Ishikawa (cell line): ENCODE measurements around the gene CD68.

Experiments
- CEBPB ChIP-seq: IDR thresholded peaks from 2 replicates; pipeline ENCODE4 v1.6.1; 2012
- CREB1 ChIP-seq: IDR thresholded peaks from 2 replicates; pipeline ENCODE4 v1.6.1; 2012; ENCODE audit warnings: low read depth
- EGR1 ChIP-seq: IDR thresholded peaks from 2 replicates; pipeline ENCODE4 v1.6.1; 2012
- EP300 ChIP-seq: IDR thresholded peaks from 2 replicates; pipeline ENCODE4 v1.6.1; 2012; ENCODE audit warnings: borderline replicate concordance
- FOXM1 ChIP-seq: IDR thresholded peaks from 2 replicates; pipeline ENCODE4 v1.6.1; 2012; ENCODE audit warnings: low read depth, borderline replicate concordance
- MAX ChIP-seq: IDR thresholded peaks from 2 replicates; pipeline ENCODE4 v1.6.1; 2012
- NFIC ChIP-seq: IDR thresholded peaks from 2 replicates; pipeline ENCODE4 v1.6.1; 2012
- RAD21 ChIP-seq: IDR thresholded peaks from 2 replicates; pipeline ENCODE4 v1.6.1; 2012; ENCODE audit warnings: low read depth
- REST ChIP-seq: IDR thresholded peaks from 2 replicates; pipeline ENCODE4 v1.6.1; 2012; ENCODE audit warnings: low read depth, mild to moderate bottlenecking
- TAF1 ChIP-seq: IDR thresholded peaks from 2 replicates; pipeline ENCODE4 v1.6.1; 2012; ENCODE audit warnings: low read depth, mild to moderate bottlenecking
- TCF12 ChIP-seq: IDR thresholded peaks from 2 replicates; pipeline ENCODE4 v1.6.1; 2012; ENCODE audit warnings: low read depth
- TEAD4 ChIP-seq: IDR thresholded peaks from 2 replicates; pipeline ENCODE4 v1.6.1; 2012
- USF1 ChIP-seq: IDR thresholded peaks from 2 replicates; pipeline ENCODE4 v1.6.1; 2012
- YY1 ChIP-seq: IDR thresholded peaks from 2 replicates; pipeline ENCODE4 v1.6.1; 2012; ENCODE audit warnings: low read depth
- ZBTB7A ChIP-seq: IDR thresholded peaks from 2 replicates; pipeline ENCODE4 v1.6.1; 2012; ENCODE audit warnings: low read depth

The CD68 gene

GRCh38 chr17:7589891-7590691 is 10.7 kb downstream of the CD68 start, which contains the start of gene SOX15:
Gene SOX15 (minus strand): TSS chr17:7590094. CDS start chr17:7589676, 418 bp downstream.
- TF ChIP-seq CREB1 (no peak), NFIC (no peak), USF1 (no peak), TEAD4 (no peak), TAF1 (no peak), REST (no peak), RAD21 (no peak), EGR1 (no peak), TCF12 (no peak), FOXM1 (no peak), MAX (no peak), EP300 (no peak), YY1 (no peak), CEBPB (no peak), ZBTB7A (no peak)

GRCh38 chr17:7590743-7591142 is 11.3 kb downstream of the CD68 start:
- TF ChIP-seq ZBTB7A (no peak), CEBPB (no peak), YY1 (no peak), EP300 (no peak), TCF12 (no peak), USF1 (no peak), FOXM1 (no peak), TAF1 (no peak), MAX (no peak), EGR1 (no peak), TEAD4 (no peak), NFIC (no peak), CREB1 (no peak), RAD21 (no peak), REST (no peak)

- TF ChIP-seq MAX, result no peak
- TF ChIP-seq ZBTB7A, result no peak
- no peak for TF ChIP-seq REST
- no peak for TF ChIP-seq EP300
- no peak for TF ChIP-seq NFIC
- TF ChIP-seq CEBPB, result no peak
- TF ChIP-seq EGR1, result no peak
- no peak for TF ChIP-seq TAF1
- TF ChIP-seq TEAD4, result no peak
- no peak for TF ChIP-seq TCF12
Measured at GRCh38 chr17:7591596-7591995, 12.2 kb downstream of the CD68 start.
